ENCODE measurements around the gene SVOP.

Gene SVOP

DNA sequence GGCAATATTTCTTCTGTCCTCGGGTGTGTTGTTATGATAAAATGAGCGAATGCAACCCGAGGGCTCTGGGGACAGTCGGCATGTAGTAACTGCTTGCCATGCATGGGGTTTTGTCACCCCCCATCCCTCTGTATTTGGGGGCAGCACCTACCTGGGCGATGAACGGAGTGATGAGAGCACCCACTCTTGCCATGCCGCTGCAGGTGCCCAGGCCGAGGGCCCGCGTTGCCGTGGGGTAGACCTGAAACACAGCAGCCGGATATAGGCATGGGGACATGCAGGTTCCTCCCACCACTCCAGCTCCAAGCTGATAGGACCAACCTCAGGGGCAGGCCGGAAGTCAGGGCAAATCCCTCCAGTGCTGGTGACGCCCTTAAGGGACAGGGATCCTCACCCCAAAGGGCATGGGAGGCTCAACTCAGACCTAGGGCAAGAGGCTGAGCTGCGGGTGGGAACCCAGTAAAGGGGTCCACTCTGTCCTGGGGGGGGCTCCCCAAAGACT lies 105.2 kb downstream of the SVOP start:
- no peaks in the 10 kb centered on the region for H3K79me2 ChIP-seq (ENCODE audit: insufficient read depth, low read length)
- no peak overlapping the region for H3K9ac ChIP-seq (ENCODE audit: low read depth, low read length, poor library complexity, severe bottlenecking)
- H2AFZ ChIP-seq (ENCODE audit: low read length) = no peak overlapping the region
- no peak overlapping the region for H3K4me2 ChIP-seq (ENCODE audit: low read depth, low read length, poor library complexity, severe bottlenecking)
- H3K4me3 ChIP-seq (ENCODE audit: low read length, poor library complexity, severe bottlenecking) = no peak overlapping the region
- H3K27me3 ChIP-seq (ENCODE audit: insufficient read depth, low read length, poor library complexity, severe bottlenecking) = no peaks in the 10 kb centered on the region
- no peaks in the 10 kb centered on the region for H3K9me2 ChIP-seq (replicated peaks; ENCODE audit: low read depth, low read length)
- TF ChIP-seq EZH2phosphoT487 (IDR thresholded peaks at IDR 0.05; ENCODE audit: borderline replicate concordance) = no peak
- TF ChIP-seq, protein P1, sequence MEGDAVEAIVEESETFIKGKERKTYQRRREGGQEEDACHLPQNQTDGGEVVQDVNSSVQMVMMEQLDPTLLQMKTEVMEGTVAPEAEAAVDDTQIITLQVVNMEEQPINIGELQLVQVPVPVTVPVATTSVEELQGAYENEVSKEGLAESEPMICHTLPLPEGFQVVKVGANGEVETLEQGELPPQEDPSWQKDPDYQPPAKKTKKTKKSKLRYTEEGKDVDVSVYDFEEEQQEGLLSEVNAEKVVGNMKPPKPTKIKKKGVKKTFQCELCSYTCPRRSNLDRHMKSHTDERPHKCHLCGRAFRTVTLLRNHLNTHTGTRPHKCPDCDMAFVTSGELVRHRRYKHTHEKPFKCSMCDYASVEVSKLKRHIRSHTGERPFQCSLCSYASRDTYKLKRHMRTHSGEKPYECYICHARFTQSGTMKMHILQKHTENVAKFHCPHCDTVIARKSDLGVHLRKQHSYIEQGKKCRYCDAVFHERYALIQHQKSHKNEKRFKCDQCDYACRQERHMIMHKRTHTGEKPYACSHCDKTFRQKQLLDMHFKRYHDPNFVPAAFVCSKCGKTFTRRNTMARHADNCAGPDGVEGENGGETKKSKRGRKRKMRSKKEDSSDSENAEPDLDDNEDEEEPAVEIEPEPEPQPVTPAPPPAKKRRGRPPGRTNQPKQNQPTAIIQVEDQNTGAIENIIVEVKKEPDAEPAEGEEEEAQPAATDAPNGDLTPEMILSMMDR (conservative IDR thresholded peaks at IDR 0.05; ENCODE audit: low read length) = no peak
- H3K36me3 ChIP-seq (ENCODE audit: insufficient read depth, low read length) = no peaks in the 10 kb centered on the region
- no peaks in the 10 kb centered on the region for H4K20me1 ChIP-seq (ENCODE audit: insufficient read depth, low read length, poor library complexity, severe bottlenecking)
- no peaks in the 10 kb centered on the region for H3K4me1 ChIP-seq (ENCODE audit: insufficient read depth, low read length, poor library complexity, severe bottlenecking)
- no peaks in the 10 kb centered on the region for H3K9me3 ChIP-seq (ENCODE audit: insufficient read depth, low read depth, low read length)
- no peaks in the 10 kb centered on the region for H3F3A ChIP-seq (ENCODE audit: low read depth)

DNA sequence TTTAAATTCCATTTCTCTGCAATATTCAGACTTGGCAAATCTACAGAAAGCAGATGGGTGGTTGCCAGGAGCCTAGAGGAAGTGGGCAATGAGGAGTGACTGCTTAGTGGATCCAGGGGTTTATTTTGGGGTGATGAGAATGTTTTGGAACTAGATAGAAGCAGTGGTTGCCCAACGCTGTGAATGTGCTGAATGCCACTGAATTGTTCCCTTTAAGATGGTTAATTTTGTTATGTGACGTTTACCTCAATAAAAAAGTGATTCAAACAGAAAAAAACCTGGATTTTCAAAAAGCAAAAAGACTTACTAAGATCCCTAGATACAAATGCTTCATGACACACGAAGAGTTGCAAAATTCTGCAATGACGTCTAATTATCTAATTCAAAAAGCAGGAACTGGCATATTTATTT lies 106.7 kb downstream of the SVOP start:
- no peaks in the 10 kb centered on the region for H4K20me1 ChIP-seq (ENCODE audit: insufficient read depth, low read length, poor library complexity, severe bottlenecking)
- no peaks in the 10 kb centered on the region for H3K9me2 ChIP-seq (replicated peaks; ENCODE audit: low read depth, low read length)
- TF ChIP-seq, protein P1 (conservative IDR thresholded peaks at IDR 0.05; ENCODE audit: low read length) = no peak
- no peak for TF ChIP-seq EZH2phosphoT487 (IDR thresholded peaks at IDR 0.05; ENCODE audit: borderline replicate concordance)
- no peaks in the 10 kb centered on the region for H3F3A ChIP-seq (ENCODE audit: low read depth)
- H3K4me3 ChIP-seq (ENCODE audit: low read length, poor library complexity, severe bottlenecking) = no peak overlapping the region
- no peaks in the 10 kb centered on the region for H3K79me2 ChIP-seq (ENCODE audit: insufficient read depth, low read length)
- H2AFZ ChIP-seq (ENCODE audit: low read length) = no peak overlapping the region
- H3K36me3 ChIP-seq (ENCODE audit: insufficient read depth, low read length) = no peaks in the 10 kb centered on the region
- no peak overlapping the region for H3K9ac ChIP-seq (ENCODE audit: low read depth, low read length, poor library complexity, severe bottlenecking)
- no peaks in the 10 kb centered on the region for H3K4me1 ChIP-seq (ENCODE audit: insufficient read depth, low read length, poor library complexity, severe bottlenecking)
- no peaks in the 10 kb centered on the region for H3K9me3 ChIP-seq (ENCODE audit: insufficient read depth, low read depth, low read length)
- no peak overlapping the region for H3K4me2 ChIP-seq (ENCODE audit: low read depth, low read length, poor library complexity, severe bottlenecking)
- no peaks in the 10 kb centered on the region for H3K27me3 ChIP-seq (ENCODE audit: insufficient read depth, low read length, poor library complexity, severe bottlenecking)

DNA sequence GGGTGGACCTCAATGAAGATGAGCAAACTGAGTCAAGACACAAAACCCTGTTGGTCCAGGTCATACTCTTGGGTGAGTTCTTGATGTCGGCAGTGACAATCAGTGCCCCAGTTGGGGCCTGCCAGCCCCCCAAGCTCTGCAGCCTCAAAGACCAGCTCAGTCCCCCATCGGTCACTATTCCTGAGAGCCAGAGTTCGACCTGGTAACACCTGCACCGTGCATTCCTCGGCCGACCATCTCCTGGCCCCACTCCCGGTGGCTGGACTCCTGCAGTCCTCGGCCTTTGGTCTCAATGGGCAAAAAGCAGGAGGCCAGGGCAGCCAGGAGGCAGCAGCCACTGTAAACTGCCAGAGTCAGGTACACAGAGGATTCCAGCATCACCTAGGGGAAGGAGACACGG lies 108.5 kb downstream of the SVOP start:
- no peak overlapping the region for H3K4me2 ChIP-seq (ENCODE audit: low read depth, low read length, poor library complexity, severe bottlenecking)
- H3K79me2 ChIP-seq (ENCODE audit: insufficient read depth, low read length) = no peaks in the 10 kb centered on the region
- H3K9me3 ChIP-seq (ENCODE audit: insufficient read depth, low read depth, low read length) = no peaks in the 10 kb centered on the region
- no peaks in the 10 kb centered on the region for H4K20me1 ChIP-seq (ENCODE audit: insufficient read depth, low read length, poor library complexity, severe bottlenecking)
- no peaks in the 10 kb centered on the region for H3F3A ChIP-seq (ENCODE audit: low read depth)
- H3K27me3 ChIP-seq (ENCODE audit: insufficient read depth, low read length, poor library complexity, severe bottlenecking) = no peaks in the 10 kb centered on the region
- no peaks in the 10 kb centered on the region for H3K4me1 ChIP-seq (ENCODE audit: insufficient read depth, low read length, poor library complexity, severe bottlenecking)
- no peaks in the 10 kb centered on the region for H3K9me2 ChIP-seq (replicated peaks; ENCODE audit: low read depth, low read length)
- H3K9ac ChIP-seq (ENCODE audit: low read depth, low read length, poor library complexity, severe bottlenecking) = no peak overlapping the region
- no peak overlapping the region for H3K4me3 ChIP-seq (ENCODE audit: low read length, poor library complexity, severe bottlenecking)
- TF ChIP-seq, protein P1 (conservative IDR thresholded peaks at IDR 0.05; ENCODE audit: low read length) = no peak
- no peaks in the 10 kb centered on the region for H3K36me3 ChIP-seq (ENCODE audit: insufficient read depth, low read length)
- H2AFZ ChIP-seq (ENCODE audit: low read length) = no peak overlapping the region
